OCI-LY3 (cell line): Measurements from ENCODE around the gene ZDHHC14.
A peak's percentile ranks its signal among the peaks of the same experiment; 100 is the strongest.

Source experiments
- H2AFZ ChIP-seq: fragments of 200-600, 300-600 bp; shearing (Covaris generic); 2 replicates; pipeline ENCODE4 v1.6.0; 2014; ENCODE audit warnings: antibody characterized with exemption, low read depth, low read length
- H3K27ac ChIP-seq: fragments of 200-600, 300-600 bp; sonication (generic); 2 replicates; pipeline ENCODE4 v1.5.1; 2014; ENCODE audit warnings: mild to moderate bottlenecking, low read length, moderate library complexity, mixed read lengths
- H3K27me3 ChIP-seq: fragments of 200-600, 300-600 bp; sonication (generic); 2 replicates; pipeline ENCODE4 v1.6.1; 2014; ENCODE audit warnings: low read depth, low read length, mixed read lengths
- H3K36me3 ChIP-seq: fragments of 200-600, 300-600 bp; sonication (generic); replicated peaks from 2 replicates; pipeline ENCODE3; 2014; ENCODE audit warnings: low read depth, low read length, mixed read lengths
- H3K4me1 ChIP-seq: fragments of 300-600, 200-600 bp; sonication (generic); 2 replicates; pipeline ENCODE4 v1.6.1; 2014; ENCODE audit warnings: low read length, mixed read lengths
- H3K4me2 ChIP-seq: fragments of 200-600, 300-600 bp; sonication (generic); 2 replicates; pipeline ENCODE4 v1.6.1; 2014; ENCODE audit warnings: low read length, mixed read lengths
- H3K4me3 ChIP-seq: fragments of 300-600, 200-600 bp; sonication (generic); 2 replicates; pipeline ENCODE4 v1.5.1; 2014; ENCODE audit warnings: antibody characterized with exemption, mild to moderate bottlenecking, low read length, moderate library complexity
- H3K79me2 ChIP-seq: fragments of 300-600, 200-600 bp; shearing (Covaris generic); 2 replicates; pipeline ENCODE4 v1.6.1; 2014; ENCODE audit warnings: mild to moderate bottlenecking, low read length, mixed read lengths
- H3K9ac ChIP-seq: fragments of 300-600, 200-600 bp; shearing (Covaris generic); 2 replicates; pipeline ENCODE4 v1.6.0; 2014; ENCODE audit warnings: mild to moderate bottlenecking, low read length, moderate library complexity
- H3K9me3 ChIP-seq: fragments of 200-600, 300-600 bp; shearing (Covaris generic); 2 replicates; pipeline ENCODE4 v1.6.1; 2014; ENCODE audit warnings: low read length, mixed read lengths; ENCODE audit not compliant: insufficient read depth
- H4K20me1 ChIP-seq: fragments of 200-600, 300-600 bp; sonication (generic); 2 replicates; pipeline ENCODE4 v1.6.1; 2016; ENCODE audit warnings: low read length, mixed read lengths; ENCODE audit not compliant: insufficient read depth
- EZH2phosphoT487 ChIP-seq: fragments of 200-600 bp; shearing (Covaris generic); IDR thresholded peaks from 2 replicates; pipeline ENCODE4 v1.6.1; 2018; ENCODE audit warnings: antibody characterized with exemption, mixed run types, low read depth
- TF ChIP-seq, protein P1 (sequence below): fragments of 200-600, 300-600 bp; sonication (generic); IDR thresholded peaks from 2 replicates; pipeline ENCODE4 v1.5.1; 2014; ENCODE audit warnings: antibody characterized with exemption, low read length, low read depth

The ZDHHC14 gene

DNA sequence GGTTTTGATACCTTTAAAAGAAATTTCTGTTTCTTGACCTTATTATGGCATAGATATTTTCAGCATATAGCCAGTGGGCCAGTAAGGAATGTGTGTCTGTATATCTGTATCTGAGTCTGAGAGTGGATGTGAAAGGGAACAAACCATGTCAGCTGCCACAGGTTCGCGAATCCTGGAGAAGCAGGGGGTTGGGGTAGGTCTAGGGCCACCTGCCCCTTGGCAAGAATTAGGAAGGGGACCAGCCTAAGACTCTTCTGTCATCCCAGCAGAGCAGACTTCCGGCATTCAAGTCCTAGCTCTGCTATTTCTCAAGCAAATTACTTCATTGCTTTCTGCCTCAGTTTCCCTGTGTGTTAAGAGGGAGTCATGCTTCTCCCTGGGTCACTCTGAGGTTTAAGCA, 261.7 kb downstream of the ZDHHC14 start:
- Histone ChIP-seq H3K4me1 (no peaks in the 10 kb centered on the region), H2AFZ (no peak overlapping the region), H3K79me2 (no peaks in the 10 kb centered on the region), H3K9me3 (no peaks in the 10 kb centered on the region), H3K36me3 (no peaks in the 10 kb centered on the region), H3K27me3 (no peaks in the 10 kb centered on the region), H3K27ac (no peak overlapping the region), H3K4me2 (no peak overlapping the region), H4K20me1 (no peaks in the 10 kb centered on the region), H3K4me3 (no peak overlapping the region), H3K9ac (no peak overlapping the region)
- TF ChIP-seq, protein P1, sequence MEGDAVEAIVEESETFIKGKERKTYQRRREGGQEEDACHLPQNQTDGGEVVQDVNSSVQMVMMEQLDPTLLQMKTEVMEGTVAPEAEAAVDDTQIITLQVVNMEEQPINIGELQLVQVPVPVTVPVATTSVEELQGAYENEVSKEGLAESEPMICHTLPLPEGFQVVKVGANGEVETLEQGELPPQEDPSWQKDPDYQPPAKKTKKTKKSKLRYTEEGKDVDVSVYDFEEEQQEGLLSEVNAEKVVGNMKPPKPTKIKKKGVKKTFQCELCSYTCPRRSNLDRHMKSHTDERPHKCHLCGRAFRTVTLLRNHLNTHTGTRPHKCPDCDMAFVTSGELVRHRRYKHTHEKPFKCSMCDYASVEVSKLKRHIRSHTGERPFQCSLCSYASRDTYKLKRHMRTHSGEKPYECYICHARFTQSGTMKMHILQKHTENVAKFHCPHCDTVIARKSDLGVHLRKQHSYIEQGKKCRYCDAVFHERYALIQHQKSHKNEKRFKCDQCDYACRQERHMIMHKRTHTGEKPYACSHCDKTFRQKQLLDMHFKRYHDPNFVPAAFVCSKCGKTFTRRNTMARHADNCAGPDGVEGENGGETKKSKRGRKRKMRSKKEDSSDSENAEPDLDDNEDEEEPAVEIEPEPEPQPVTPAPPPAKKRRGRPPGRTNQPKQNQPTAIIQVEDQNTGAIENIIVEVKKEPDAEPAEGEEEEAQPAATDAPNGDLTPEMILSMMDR: no peak
- TF ChIP-seq EZH2phosphoT487: no peak

DNA sequence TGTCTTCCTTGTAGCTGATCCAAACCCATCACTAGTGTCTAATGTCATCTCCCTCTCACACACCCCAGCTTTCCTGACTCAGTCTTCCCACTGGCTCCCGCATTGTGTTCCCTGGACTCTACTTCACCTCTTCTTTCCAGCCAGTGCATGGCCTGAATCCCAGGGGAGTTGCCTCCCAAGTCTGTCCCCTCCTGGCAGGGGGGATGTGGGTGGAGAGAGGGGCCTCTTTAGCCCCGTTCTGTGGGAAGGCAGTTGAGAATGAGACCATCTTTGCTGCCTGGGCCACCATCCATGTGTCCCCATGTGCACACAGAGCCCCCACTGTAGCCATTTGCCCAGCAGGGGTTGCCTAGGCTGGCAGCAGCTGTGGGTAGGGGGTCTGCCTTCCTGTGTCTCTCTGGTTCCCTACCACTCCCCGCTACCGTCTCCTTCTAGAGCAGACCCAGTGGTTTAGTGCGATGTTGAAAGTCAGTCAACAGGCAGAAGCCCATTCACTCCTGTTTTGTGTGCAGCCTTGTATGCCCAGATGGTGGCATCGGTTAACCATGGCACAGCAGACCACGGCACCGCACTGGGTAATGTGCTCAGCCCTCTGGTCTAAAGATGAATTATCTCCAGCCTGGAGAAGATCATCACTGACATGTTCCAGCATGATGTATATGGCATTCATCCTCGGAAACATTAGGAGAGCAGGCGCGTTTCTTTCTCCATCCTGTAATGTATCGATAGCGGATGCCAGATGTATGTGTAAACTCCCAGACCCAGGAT, 263.2 kb downstream of the ZDHHC14 start:
- H3K4me2 ChIP-seq: no peak overlapping the region
- H3K36me3 ChIP-seq: no peaks in the 10 kb centered on the region
- H4K20me1 ChIP-seq: no peaks in the 10 kb centered on the region
- no peak overlapping the region for H3K4me3 ChIP-seq
- TF ChIP-seq, protein P1: peak; percentile 36
- no peak for TF ChIP-seq EZH2phosphoT487
- H3K27ac ChIP-seq: no peak overlapping the region
- no peaks in the 10 kb centered on the region for H3K9me3 ChIP-seq
- H3K9ac ChIP-seq: no peak overlapping the region
- H3K4me1 ChIP-seq: no peaks in the 10 kb centered on the region
- H2AFZ ChIP-seq: no peak overlapping the region
- H3K79me2 ChIP-seq: no peaks in the 10 kb centered on the region
- H3K27me3 ChIP-seq: no peaks in the 10 kb centered on the region

DNA sequence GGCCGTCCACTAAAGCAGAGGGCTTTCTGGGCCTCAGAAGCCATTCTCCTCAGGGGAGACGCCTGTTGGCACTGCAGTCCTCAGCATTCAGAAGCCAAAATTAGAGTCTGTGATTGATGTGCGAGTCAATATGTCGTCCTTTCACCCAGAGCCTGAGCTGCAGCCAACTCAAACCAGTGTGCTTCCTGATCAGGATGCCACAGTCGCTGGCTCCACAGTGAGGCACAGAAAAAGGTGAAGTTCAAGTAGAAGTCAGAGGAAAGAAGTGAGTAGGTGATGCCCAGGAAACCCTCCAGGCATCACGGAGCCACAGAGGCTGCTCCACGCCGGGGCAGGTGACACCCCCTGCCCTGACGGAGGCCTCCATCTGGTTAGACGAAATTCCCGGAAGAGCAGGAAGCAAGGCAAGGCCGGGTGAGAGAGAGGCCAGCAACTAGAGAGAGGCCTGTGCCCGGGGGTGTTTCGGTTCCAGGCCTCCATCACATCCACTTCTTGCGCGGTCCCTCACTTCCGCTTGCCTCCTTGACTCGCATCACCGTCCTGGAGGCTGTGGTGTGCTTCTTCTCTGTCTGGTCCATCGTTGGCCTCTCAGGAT, 264.3 kb downstream of the ZDHHC14 start:
- no peaks in the 10 kb centered on the region for H4K20me1 ChIP-seq
- H2AFZ ChIP-seq: no peak overlapping the region
- no peaks in the 10 kb centered on the region for H3K27me3 ChIP-seq
- TF ChIP-seq, protein P1: no peak
- TF ChIP-seq EZH2phosphoT487: no peak
- H3K79me2 ChIP-seq: no peaks in the 10 kb centered on the region
- H3K4me2 ChIP-seq: no peak overlapping the region
- no peak overlapping the region for H3K4me3 ChIP-seq
- H3K9me3 ChIP-seq: no peaks in the 10 kb centered on the region
- no peak overlapping the region for H3K9ac ChIP-seq
- no peaks in the 10 kb centered on the region for H3K36me3 ChIP-seq
- no peak overlapping the region for H3K27ac ChIP-seq
- H3K4me1 ChIP-seq: no peaks in the 10 kb centered on the region

DNA sequence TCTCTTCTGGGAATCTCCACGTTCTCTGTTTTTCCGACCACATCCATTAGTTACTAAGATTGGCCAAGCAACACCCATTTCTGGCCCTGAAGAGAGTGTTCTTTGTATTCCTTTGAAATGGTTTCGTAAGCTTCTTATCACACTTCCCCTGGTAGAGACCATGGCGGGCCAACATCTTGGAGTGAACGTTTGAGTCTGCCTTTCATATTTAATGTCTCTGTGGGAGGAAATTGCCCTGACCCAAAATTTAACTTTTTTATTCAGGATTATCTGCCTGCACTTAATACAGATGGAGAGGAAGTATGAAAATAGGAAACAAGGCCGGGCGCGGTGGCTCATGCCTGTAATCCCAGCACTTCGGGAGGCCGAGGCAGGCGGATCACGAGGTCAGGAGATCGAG, 265.0 kb downstream of the ZDHHC14 start:
- no peaks in the 10 kb centered on the region for H3K9me3 ChIP-seq
- H3K27me3 ChIP-seq: no peaks in the 10 kb centered on the region
- H3K27ac ChIP-seq: no peak overlapping the region
- H3K36me3 ChIP-seq: no peaks in the 10 kb centered on the region
- no peak for TF ChIP-seq EZH2phosphoT487
- TF ChIP-seq, protein P1: no peak
- no peak overlapping the region for H3K4me2 ChIP-seq
- H2AFZ ChIP-seq: no peak overlapping the region
- no peak overlapping the region for H3K4me3 ChIP-seq
- H3K4me1 ChIP-seq: no peaks in the 10 kb centered on the region
- H3K79me2 ChIP-seq: no peaks in the 10 kb centered on the region
- H4K20me1 ChIP-seq: no peaks in the 10 kb centered on the region
- H3K9ac ChIP-seq: no peak overlapping the region
